Upper lobe of left lung (tissue), 4 donors: ENCODE data around the gene KRT40.

Experiments
- CTCF ChIP-seq, 6 experiments: fragments of 450-650 bp in 4 of 6; fragments of 200-600 bp in 2 of 6; sonication (generic) in 2 of 6; IDR thresholded peaks; one replicate each; pipeline ENCODE4 v1.5.1; 2016 to 2019; ENCODE audit warnings: antibody characterized with exemption in 6 of 6
- POLR2A ChIP-seq, 4 donors: fragments of 450-650 bp; IDR thresholded peaks; one replicate each; pipeline ENCODE4 v1.5.1; 2016 to 2017; ENCODE audit warnings: antibody characterized with exemption in 4 of 4, mild to moderate bottlenecking in 2 of 4

DNA sequence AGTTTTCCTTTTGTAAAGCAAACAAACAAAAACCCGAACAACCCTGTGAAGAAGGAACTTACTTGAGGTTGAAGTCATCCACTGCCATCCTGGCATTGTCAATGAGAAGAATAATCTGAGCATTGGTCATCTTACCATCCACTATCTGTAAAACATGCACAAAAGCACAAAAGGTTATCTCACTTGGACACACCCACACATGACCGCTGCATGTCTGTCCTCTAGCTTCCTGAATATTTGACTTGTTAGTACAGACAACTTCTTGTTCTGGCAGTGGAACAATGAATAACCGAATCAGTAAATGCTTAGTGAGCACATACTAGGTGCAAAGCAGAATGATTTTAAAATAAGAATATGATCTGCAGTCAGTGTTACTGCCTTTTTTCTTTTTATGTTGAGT lies 52.8 kb downstream of the KRT40 start:
- TF ChIP-seq CTCF (IDR thresholded peaks at IDR 0.05) (no peak), POLR2A (IDR thresholded peaks at IDR 0.05) (no peak)
